Measurements from ENCODE around the gene SIGLEC7.

SIGLEC7 gene

DNA sequence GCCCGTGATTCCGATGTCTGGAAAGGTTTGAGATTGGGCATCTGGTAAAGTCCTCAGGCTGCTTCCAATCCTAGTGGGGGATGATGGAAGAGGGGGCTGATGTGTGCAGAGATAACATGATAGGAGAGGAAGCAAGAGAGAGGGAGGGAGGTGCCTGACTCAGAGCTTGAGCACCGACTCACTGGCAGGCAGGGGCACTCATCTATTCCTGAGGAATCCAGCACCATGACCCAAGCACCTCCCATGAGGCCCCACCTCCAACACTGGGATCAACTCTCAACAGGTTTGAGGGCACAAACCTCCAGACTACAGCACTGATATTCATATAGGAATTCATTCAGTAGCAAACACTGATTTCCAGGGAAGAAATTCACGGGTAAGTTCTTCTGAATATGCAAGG, 23.0 kb upstream of the SIGLEC7 start:
- no peak for DNase-seq

DNA sequence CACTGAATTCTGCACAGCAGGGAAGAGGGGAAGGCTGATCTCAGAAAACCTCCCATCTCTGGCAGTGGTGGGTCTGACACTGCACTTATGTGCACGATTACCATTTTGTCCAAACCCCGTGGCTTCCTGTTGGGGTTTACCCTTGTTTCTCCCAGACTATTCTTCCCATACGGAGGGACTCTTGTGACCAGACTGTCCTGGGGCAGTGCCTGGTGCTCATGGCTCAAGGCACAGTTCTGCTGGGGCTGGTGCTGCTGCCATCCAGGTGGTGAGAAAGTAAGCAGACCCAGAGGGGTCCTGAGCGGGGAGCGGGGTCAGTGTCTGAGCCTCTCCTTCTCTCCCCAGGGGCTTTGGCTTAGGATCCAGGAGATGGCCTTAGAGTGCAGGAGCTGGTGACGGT, 22.5 kb upstream of the SIGLEC7 start:
- no peak for DNase-seq

DNA sequence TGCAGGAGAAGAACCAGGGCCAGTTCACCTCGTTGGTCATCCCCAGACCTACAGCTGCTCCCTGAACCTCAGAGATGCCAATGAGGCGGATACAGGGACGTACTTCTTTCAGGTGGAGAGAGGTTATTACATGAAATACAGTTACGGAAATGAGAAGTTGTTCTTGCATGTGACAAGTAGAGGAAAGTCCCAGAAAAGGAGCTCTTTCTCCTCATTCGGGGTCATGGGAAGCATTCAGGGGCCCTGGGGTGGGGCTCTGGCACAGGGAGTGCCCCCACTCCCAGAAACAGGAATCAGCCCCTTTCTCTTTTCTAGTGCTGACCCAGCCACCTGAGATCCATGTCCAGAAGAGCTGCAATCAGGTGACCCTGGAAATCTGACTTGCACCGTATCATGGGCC, 21.9 kb upstream of the SIGLEC7 start:
- DNase-seq, result no peak

DNA sequence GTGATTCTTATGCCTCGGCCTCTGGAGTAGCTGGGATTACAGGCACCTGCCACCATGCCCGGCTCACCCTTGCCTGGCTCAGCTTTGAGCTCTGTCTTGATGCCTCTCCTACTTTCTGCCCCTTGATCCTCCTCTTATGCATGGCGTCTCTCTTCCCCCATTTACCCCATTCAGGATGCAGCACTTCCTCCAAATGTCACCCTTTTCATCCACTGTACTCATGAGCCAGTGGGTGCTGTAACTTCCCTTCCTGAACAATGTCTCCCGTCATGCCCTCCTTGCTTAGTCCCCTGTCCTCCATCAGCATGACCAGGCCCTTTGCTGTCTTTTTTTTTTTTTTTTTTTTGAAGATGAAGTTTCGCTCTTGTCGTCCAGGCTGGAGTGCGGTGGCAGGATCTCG, 20.8 kb upstream of the SIGLEC7 start:
- no peak for DNase-seq

DNA sequence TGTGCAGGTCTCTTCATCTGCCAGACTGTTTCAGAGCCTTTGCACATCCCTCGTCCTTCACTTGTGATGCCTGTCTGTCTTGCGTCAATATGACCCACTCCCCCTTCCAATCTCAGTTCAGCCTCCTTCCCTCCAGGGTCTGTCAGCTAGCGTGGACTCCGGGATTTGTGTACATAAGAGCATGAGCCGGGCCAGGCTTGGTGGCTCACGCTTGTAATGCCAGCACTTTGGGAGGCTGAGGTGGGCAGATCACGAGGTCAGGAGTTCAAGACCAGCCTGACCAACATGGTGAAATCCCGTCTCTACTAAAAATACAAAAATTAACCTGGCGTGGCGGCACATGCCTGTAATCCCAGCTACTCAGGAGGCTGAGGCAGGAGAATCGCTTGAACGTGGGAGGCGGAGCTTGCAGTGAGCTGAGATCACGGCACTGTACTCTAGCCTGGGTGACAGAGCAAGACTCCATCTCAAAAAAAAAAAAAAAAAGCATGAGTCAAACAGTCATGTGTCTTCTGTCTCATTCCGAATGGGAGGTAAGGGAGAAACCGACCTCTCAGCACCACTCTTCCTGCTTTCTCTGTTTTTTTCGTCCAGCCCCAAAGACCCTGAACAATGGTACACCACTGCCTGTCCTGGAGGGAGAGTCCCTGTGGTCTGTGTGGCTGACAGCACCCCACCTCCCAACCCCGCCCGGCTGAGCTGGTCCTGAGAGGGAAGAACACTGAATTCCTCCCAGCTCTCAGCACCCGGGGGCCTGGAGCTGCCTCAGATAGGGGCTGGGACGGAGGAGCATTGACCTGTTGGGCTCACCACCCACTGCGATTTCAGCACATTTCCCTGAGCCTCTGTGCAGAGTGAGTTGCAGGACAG, 19.8 kb upstream of the SIGLEC7 start:
- no peak for DNase-seq

DNA sequence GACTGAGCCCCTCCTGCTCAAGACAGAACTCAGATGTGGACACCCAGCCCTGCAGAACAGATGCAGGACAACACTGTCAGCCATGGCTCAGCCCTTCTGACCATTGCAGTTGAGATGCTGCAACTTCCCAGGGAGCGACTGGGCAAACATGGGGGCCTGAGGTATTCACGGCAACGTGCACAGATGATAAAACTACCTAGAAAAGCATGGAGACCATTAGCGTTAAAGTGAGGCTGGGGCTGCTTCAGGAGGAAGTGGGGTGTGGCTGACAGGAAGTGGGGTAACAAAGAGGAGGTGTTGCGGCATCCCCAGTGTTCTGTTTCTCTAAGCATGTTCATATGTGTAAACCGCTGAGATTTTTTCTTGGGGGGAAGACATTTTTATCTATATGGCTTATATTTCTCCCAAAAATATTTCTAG, 18.7 kb upstream of the SIGLEC7 start:
- DNase-seq, result no peak

DNA sequence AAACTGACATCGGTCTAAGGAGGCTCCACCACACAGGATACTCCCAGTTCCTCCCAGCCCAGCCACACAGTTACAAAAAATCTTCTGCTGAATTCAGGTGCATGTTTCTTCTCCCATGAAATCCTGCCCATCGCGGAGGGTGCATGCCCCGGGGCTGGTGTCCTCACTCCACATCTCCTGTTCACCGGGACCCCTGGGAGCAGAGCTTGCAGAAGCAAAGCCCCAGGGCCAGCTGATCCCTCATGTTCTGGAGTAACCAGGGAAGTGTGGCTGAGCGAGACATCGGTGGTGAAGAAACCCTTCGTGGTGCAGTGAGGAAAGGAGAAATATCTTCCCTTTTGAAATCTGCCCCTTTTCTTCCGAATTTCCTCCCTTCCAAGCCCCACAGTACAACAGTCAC, 18.3 kb upstream of the SIGLEC7 start:
- no peak for DNase-seq

DNA sequence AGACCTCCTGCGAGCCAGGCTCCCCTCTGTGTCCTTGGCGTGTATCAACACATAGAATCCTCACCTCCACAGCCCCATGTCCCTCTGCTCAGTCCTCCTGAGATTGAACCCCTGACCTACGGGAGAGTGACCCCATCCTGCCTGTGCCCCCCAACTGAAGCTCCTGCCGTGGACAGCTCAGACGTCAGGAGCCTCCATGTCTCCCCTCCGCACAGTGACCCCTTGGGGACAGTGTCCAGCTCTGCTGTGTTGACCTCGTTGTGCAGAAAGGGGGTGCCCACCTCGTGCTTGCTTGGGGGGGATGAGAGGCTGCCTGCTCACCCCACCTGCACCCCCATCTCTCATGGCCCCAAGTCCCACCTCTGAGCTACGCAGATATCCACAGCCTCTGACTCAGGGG, 17.9 kb upstream of the SIGLEC7 start:
- no peak for DNase-seq

DNA sequence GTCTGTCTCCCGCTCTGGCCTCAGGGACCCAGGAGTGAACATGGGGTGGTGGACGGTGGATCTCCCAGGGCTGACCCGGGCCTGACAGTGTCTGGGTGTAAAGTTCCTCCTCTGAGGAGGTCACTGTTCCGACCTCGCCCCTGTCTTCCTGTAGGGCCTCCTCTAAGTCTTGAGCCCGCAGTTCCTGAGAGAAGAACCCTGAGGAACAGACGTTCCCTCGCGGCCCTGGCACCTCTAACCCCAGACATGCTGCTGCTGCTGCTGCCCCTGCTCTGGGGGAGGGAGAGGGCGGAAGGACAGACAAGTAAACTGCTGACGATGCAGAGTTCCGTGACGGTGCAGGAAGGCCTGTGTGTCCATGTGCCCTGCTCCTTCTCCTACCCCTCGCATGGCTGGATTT, 17.4 kb upstream of the SIGLEC7 start, which contains the start of gene SIGLEC9:
SIGLEC9 (plus strand) TSS at position 178 of the 400 bp plus-strand sequence; CDS start at position 247, 69 bp downstream.
- no peak for DNase-seq

DNA sequence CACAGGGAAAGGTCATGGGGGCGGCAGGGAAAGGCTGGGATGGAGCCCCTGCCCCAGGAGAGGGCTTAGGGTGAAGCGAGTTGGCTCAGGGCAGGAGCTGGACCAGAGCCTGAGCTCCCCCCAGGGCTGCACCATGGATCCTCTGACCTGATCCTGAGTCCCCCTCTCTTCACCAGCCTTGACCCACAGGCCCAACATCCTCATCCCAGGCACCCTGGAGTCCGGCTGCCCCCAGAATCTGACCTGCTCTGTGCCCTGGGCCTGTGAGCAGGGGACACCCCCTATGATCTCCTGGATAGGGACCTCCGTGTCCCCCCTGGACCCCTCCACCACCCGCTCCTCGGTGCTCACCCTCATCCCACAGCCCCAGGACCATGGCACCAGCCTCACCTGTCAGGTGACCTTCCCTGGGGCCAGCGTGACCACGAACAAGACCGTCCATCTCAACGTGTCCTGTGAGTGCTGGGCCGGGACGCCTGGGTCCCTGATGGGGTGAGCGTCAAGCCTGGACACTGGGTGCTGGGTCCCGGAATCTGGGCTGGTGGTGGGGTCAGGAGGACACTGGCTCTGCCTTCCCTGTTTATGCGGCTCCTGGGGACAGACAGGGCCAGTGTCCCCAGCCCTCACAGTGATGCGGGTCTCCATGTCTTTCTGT, 16.6 kb upstream of the SIGLEC7 start:
- DNase-seq, result no peak

DNA sequence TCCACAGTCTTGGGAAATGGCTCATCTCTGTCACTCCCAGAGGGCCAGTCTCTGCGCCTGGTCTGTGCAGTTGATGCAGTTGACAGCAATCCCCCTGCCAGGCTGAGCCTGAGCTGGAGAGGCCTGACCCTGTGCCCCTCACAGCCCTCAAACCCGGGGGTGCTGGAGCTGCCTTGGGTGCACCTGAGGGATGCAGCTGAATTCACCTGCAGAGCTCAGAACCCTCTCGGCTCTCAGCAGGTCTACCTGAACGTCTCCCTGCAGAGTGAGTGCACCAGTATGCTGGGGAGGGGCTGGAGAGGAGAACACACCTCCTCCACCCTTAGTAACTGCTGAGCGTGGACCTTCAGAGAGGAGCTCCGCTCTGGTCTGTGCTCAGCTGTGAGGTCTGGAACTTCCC, 15.1 kb upstream of the SIGLEC7 start:
- DNase-seq, result no peak

DNA sequence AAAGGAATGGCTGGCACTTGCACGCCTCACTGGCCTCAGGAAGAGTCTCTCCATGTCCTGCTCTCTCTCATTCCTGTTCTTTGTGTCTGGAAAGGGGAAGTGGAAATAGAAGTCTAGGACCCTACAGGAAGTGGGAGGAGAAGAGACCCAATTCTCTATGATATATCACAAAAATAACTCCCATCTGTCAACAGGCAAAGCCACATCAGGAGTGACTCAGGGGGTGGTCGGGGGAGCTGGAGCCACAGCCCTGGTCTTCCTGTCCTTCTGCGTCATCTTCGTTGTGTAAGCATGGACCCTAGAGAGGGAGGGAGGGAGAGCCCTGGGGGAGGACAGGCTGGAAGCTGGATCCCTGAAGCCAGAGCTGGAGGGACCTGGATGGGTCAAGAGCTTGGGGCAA, 14.3 kb upstream of the SIGLEC7 start:
- DNase-seq, result no peak

DNA sequence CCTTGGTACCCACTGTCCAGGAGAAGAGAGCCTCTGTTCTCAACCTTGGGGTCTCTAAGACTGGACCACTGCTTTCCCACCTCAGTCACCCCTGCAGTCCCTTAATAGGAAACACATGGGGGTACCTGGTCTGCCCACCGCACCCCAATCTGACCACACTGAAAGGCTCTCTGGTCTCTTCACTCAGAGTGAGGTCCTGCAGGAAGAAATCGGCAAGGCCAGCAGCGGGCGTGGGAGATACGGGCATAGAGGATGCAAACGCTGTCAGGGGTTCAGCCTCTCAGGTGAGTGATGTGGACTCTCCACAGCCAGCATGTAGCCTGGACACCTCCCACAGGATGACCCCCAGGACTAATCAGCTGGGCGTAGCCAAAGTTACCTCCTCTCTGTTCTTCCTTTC, 13.9 kb upstream of the SIGLEC7 start:
- no peak for DNase-seq

DNA sequence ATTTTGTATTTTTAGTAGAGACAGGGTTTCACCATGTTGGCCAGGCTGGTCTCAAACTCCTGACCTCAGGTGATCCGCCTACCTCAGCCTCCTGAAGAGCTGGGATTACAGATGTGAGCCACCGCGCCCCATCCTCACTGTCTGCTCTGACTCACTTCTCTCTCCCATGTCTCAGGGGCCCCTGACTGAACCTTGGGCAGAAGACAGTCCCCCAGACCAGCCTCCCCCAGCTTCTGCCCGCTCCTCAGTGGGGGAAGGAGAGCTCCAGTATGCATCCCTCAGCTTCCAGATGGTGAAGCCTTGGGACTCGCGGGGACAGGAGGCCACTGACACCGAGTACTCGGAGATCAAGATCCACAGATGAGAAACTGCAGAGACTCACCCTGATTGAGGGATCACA, 12.4 kb upstream of the SIGLEC7 start:
- no peak for DNase-seq

DNA sequence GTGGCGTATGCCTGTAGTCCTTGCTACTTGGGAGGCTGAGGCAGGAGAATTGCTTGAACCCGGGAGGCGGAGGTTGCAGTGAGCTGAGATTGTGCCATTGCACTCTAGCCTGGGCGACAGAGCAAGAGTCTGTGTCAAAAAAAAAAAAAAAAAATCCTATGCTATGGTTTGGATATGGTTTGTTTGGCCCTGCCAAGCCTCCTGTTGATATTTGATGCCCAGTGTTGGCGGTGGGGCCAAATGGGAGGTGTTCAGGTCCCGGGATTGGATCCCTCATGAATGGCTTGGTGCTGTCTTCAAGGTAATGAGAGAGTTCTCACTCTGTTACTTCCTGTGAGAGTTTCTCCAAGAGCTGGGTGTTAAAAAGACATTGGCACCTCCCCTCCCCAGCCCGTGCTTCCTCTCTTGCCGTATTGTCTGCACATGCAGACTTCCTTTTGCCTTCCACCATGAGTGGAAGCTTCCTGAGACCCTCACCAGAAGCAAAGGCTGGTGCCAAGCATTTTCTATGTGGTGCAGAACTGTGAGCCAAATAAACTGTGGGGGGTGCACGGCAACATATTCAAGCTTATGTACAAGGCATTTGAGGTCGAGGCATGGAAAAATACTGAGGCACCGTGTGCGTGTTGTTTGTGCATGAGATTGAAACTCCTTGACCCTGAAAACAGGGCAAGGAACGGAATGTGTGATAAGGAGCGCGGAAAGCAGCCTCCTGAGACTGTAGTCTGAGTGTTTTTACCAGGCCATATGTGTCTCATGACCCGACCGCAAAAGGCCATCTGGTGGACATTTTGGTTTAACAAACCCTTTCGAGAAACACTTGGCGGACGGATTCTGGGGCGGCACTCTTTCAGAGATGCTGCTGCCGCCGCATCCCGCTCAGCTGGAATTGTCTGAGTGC, 10.1 kb upstream of the SIGLEC7 start:
- peak; percentile 84 for DNase-seq

DNA sequence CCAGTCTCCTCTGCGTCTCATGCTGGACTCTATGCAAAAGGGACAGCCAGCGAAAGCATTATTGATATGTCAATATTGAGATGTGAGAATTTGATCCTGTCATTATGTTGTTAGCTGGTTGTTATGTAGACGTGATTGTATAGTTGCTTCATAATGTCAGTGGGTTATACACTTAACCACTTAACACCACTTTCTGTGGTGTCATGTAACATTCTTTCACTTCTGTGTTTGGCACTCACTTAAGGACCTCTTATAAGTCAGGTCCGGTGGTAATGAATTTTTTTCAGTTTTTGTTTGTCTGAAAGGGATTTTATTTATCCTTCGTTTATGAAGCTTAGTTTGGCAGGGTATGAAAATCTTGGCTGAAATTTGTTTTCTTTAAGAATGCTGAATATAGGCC, 7.1 kb upstream of the SIGLEC7 start:
- DNase-seq, result no peak

DNA sequence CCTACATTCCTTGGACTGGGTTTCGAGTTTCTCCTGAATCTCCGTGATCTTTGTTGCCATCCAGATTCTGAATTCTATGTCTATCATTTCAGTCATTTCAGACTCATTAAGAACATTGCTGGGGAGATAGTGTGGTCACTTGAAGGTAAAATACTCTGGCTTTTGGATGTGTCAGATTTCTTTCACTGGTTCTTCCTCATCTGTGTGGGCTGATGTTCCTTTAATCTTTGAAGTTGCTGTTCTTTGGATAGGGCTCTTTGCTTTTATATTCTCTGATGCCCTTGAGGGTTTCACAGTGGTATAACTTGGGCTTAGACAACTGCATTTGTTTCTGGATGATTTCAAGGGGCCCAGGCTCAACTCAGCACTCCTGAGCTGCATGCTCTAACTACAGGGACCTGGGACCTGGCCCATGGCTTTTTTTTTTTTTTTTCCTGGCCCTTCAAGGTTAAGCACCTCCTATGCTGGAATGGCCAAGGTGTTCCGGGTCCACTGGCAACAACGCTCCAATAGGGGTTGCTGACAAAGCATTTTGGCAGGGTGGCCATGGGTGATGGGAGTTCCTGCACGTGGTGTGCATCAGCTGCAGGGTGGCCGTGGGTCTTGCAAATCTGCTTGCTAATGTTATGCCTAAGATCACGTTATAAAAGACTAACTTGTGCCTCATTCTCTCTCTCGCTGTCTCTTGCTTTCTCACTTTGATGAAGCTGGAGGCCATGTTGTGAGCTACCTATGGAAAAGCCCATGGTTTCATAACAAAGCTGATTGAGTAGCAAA, 5.9 kb upstream of the SIGLEC7 start:
- DNase-seq, result no peak

DNA sequence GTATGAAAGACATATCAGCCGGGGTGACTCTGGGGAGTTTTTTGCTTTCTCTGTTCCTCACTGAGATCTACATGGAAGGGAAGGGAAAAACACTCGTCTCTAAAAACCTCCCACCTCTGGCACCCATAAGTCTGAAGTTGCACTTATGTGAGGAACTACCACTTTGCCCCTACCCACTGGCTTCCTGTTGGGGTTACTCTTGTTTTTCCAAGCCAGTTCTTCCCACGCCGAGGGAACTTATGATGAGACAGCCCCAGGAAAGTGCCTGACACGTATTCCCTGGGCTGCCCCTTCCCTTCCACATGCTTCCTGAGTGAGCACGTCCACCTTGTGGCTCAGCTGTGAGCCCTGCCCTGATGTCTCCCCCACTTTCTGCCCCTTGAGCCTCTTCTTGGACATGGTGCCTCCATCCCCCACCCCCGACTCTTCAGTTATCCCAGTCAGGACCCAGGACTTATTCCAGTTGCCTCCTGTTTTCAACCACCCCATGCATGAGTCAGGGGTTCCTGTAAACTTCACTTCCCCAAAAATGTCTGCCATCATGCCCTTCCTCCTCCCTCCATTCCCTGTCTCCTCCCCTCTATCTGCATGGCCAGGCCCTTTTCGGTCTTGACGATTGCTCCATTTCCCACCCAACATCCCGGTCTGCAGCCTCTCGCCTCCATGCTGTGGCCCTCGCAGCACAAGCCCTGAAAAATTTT, 5.1 kb upstream of the SIGLEC7 start:
- no peak for DNase-seq

DNA sequence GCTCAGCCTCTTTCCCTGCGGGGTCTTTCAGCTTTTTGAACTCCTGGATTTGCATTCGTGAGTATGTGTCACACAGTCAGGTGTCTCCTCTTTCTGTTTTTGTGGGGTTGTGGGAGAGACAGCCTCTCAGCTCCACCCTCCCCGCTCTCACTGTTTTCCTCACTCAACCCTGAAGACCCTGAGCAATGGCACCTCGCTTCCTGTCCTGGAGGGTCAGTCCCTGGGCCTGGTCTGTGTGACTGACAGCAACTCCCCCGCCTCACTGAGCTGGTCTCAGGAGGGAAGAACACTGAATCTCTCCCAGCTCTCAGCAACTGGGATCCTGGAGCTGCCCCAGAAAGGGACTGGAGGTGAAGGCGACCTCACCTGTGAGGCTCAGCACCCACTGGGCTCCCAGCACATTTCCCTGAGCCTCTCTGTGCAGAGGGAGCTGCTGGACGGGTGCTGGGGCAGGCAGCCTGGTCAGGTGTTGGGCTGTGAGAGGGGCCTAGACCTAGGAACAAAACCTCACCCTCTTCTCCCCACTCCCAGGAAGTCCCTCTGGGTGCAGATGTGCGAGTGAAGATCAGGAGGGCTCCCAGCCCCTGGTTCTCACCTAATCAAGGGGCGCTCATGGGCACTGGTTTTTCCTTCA, 4.2 kb upstream of the SIGLEC7 start:
- DNase-seq, result no peak

DNA sequence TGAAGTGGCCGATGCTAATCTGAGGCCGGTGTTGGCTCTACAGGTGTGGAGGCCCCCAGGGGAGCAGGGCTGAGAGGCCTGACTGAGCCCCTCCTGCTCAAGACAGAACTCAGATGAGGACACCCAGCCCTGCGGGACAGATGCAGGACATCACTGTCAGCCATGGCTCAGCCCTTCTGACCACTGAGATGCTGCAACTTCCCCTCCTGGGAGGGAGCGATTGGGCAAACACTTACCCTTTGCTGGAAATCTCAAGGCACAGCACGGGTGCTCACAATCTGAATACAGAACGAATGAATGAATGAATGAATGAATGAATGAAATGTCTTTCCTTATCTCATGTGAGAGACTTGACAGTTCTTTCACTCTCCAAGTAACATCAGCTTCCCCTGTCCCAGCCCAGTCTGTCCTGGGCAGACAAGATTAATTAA, 3.5 kb upstream of the SIGLEC7 start:
- no peak for DNase-seq

DNA sequence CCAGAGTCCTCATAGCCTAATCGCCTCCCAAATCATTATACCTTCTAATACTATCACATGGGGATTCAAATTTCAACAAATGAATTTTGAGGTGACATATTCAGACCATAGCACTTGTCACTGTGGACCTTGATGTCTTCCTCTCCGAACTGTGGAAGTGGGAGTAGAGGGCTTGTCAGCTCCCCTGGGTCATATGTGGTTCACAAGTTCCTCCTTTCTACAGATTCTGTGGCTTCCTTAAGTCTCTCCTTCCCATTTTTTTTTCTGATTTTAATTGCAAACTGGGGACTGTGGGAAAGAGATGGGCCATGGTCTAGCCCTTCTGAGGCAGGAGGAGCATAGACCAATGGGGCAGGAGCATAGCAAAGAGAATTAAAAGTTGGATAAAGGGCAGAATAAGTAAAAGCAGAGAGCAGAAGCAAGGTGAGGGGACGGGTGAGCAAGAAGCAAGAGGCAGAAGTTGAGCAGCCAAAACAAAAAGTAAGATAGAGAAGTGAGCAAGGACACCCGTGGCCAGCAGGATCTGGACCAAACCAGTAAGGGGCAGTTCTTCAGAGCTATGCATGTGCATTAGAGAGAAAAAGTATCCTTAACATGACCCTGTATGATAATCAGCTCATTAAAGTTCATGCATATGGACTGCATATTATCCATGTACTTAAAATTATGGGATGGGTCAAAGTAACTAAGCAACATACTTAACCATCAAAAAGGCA, 2.6 kb upstream of the SIGLEC7 start:
- no peak for DNase-seq
